Activated effector memory CD4-positive, alpha-beta T cell treated with Interleukin-2 at 50 U/mL for 16 hours (primary cell): ENCODE data around the gene LRRC71.

Experiments
- DNase-seq: peaks from one replicate; pipeline ENCODE4 v3.0.0-alpha.2; 2020

The LRRC71 gene

GRCh38 chr1:156893048-156893953, 27.1 kb upstream of the LRRC71 start, which contains the start of gene PEAR1:
Gene PEAR1, plus strand, starts transcription at chr1:156893718. Its CDS starts 10,209 bp downstream, at chr1:156903927.
- no peak for DNase-seq

GRCh38 chr1:156894001-156894400, 26.4 kb upstream of the LRRC71 start:
- no peak for DNase-seq

- DNase-seq, result no peak
Observed at GRCh38 chr1:156894711-156895454, 25.5 kb upstream of the LRRC71 start.

- no peak for DNase-seq
Observed at GRCh38 chr1:156895455-156895812, 25.0 kb upstream of the LRRC71 start.

- DNase-seq, result no peak
Observed at GRCh38 chr1:156895927-156896326, 24.5 kb upstream of the LRRC71 start.

- no peak for DNase-seq
Observed at GRCh38 chr1:156896490-156897033, 23.9 kb upstream of the LRRC71 start.

GRCh38 chr1:156897078-156897825, 23.2 kb upstream of the LRRC71 start:
- no peak for DNase-seq

- DNase-seq, result no peak
Observed at GRCh38 chr1:156898161-156898566, 22.3 kb upstream of the LRRC71 start.

GRCh38 chr1:156898971-156899664, 21.3 kb upstream of the LRRC71 start:
- DNase-seq, result no peak

- no peak for DNase-seq
Observed at GRCh38 chr1:156899956-156900718, 20.3 kb upstream of the LRRC71 start.

- DNase-seq, result no peak
Observed at GRCh38 chr1:156900896-156901589, 19.4 kb upstream of the LRRC71 start.

- DNase-seq, result no peak
Observed at GRCh38 chr1:156901590-156901900, 18.9 kb upstream of the LRRC71 start.

GRCh38 chr1:156901966-156902915, 18.2 kb upstream of the LRRC71 start:
- no peak for DNase-seq

- DNase-seq, result no peak
Observed at GRCh38 chr1:156903328-156904091, 16.9 kb upstream of the LRRC71 start.

- no peak for DNase-seq
Observed at GRCh38 chr1:156904187-156904959, 16.1 kb upstream of the LRRC71 start.

- DNase-seq, result no peak
Observed at GRCh38 chr1:156905176-156905575, 15.3 kb upstream of the LRRC71 start.

- DNase-seq, result no peak
Observed at GRCh38 chr1:156905651-156906050, 14.8 kb upstream of the LRRC71 start.

GRCh38 chr1:156906206-156906906, 14.1 kb upstream of the LRRC71 start:
- no peak for DNase-seq
